GM18498 (cell line): ENCODE data around the gene FOS.
A peak's percentile ranks its signal among the peaks of the same experiment; 100 is the strongest.
"Not testable (repeated sequence)": the region's sequence is repeated elsewhere in the genome, so short reads cannot be mapped to it uniquely, and the experiment has no call there.

Experiments used
- ATAC-seq: cut with Tn5 transposase; IDR thresholded peaks from one replicate; pipeline ENCODE4 v1.9.1; 2021; ENCODE audit warnings: mild to moderate bottlenecking, moderate library complexity; ENCODE audit not compliant: unreplicated experiment

Gene FOS

GRCh38 chr14:75275598-75275997 is 3.0 kb upstream of the FOS start:
- ATAC-seq = no peak

- no peak for ATAC-seq
Observed at GRCh38 chr14:75277008-75277814, 1.4 kb upstream of the FOS start.

GRCh38 chr14:75277815-75278421 is 710 bp upstream of the FOS start:
- no peak for ATAC-seq

- ATAC-seq = peak; percentile 7
Observed at GRCh38 chr14:75279153-75279762, 630 bp downstream of the FOS start.

GRCh38 chr14:75279763-75280290 is 1.2 kb downstream of the FOS start:
- no peak for ATAC-seq

- ATAC-seq = no peak
Observed at GRCh38 chr14:75280291-75280830, 1.7 kb downstream of the FOS start.

GRCh38 chr14:75280831-75281653 is 2.4 kb downstream of the FOS start:
- ATAC-seq = no peak

- ATAC-seq = no peak
Observed at GRCh38 chr14:75281654-75282019, 3.0 kb downstream of the FOS start.

- ATAC-seq = no peak
Observed at GRCh38 chr14:75282170-75282554, 3.5 kb downstream of the FOS start.

- not testable (repeated sequence) for ATAC-seq
Observed at GRCh38 chr14:75282555-75283161, 4.0 kb downstream of the FOS start.

GRCh38 chr14:75283162-75283832 is 4.7 kb downstream of the FOS start:
- no peak for ATAC-seq

GRCh38 chr14:75283833-75284563 is 5.4 kb downstream of the FOS start:
- no peak for ATAC-seq

GRCh38 chr14:75285331-75285730 is 6.7 kb downstream of the FOS start:
- no peak for ATAC-seq

- ATAC-seq = no peak
Observed at GRCh38 chr14:75286313-75286712, 7.7 kb downstream of the FOS start.

GRCh38 chr14:75289840-75290388 is 11.3 kb downstream of the FOS start:
- no peak for ATAC-seq

- ATAC-seq = no peak
Observed at GRCh38 chr14:75290851-75291250, 12.2 kb downstream of the FOS start.

GRCh38 chr14:75291331-75291730 is 12.7 kb downstream of the FOS start:
- ATAC-seq = no peak

- ATAC-seq = no peak
Observed at GRCh38 chr14:75292101-75292563, 13.5 kb downstream of the FOS start.

- no peak for ATAC-seq
Observed at GRCh38 chr14:75292886-75293285, 14.3 kb downstream of the FOS start.
